Panc1 (cell line): Measurements from ENCODE around the gene ANO4. TPM values are rescaled to one million over a fixed set of nuclear protein-coding genes. Genes with fewer than 3 reads are reported as not detected.

Experiments
- ATAC-seq: fragments of 200-7000 bp; cut with Tn5 transposase; 2 replicates; pipeline ENCODE4 v1.9.1; 2020; ENCODE audit warnings: mild to moderate bottlenecking, moderate library complexity
- BruUV-seq: library from RNA; stranded (reverse); fragments of 400-500 nt; replicated peaks from 2 replicates; lab custom pipeline; 2021; lab: Mats Ljungman, UMichigan
- CTCF ChIA-PET: fragments of 300-600 bp; sonication (Branson Sonifier 250); formaldehyde crosslinking; loops from one replicate; lab custom pipeline; 2022; ENCODE audit warnings: antibody characterized with exemption; lab: Charles Lee
- POLR2A ChIA-PET: fragments of 300-600 bp; sonication (Branson Sonifier 250); formaldehyde crosslinking; loops from one replicate; lab custom pipeline; 2022; ENCODE audit warnings: antibody characterized with exemption; lab: Charles Lee
- DNase-seq: peaks from one replicate; pipeline ENCODE4 v3.0.0-alpha.2; 2010; ENCODE audit warnings: low read depth, low spot score
- H3K27ac ChIP-seq: 2 replicates; pipeline ENCODE4 v1.5.1; 2011; ENCODE audit warnings: mild to moderate bottlenecking, low read length, inconsistent platforms
- H3K27me3 ChIP-seq: fragments of 200-500 bp; sonication (Bioruptor generic); 2 replicates; pipeline ENCODE4 v1.6.0; 2014; ENCODE audit warnings: low read length, inconsistent platforms; ENCODE audit not compliant: control insufficient read depth, insufficient read depth
- H3K36me3 ChIP-seq: fragments of 200-500 bp; sonication (Bioruptor generic); 2 replicates; pipeline ENCODE4 v1.5.1; 2014; ENCODE audit warnings: inconsistent platforms, mild to moderate bottlenecking, low read length, moderate library complexity; ENCODE audit not compliant: control insufficient read depth, insufficient read depth
- H3K4me1 ChIP-seq: 2 replicates; pipeline ENCODE4 v1.5.1; 2011; ENCODE audit warnings: inconsistent platforms, mild to moderate bottlenecking, low read length, moderate library complexity; ENCODE audit not compliant: control insufficient read depth, insufficient read depth
- H3K4me3 ChIP-seq, 2 experiments: 2 replicates each; pipeline ENCODE4 v1.5.1; 2011 to 2012; ENCODE audit warnings: low read depth in 2 of 2, low read length in 2 of 2, mild to moderate bottlenecking in 2 of 2, inconsistent platforms in 1 of 2, moderate library complexity in 1 of 2
- H3K9me3 ChIP-seq: fragments of 200-500 bp; sonication (Bioruptor generic); 2 replicates; pipeline ENCODE4 v1.5.1; 2014; ENCODE audit warnings: low read depth, mild to moderate bottlenecking, inconsistent platforms, low read length, moderate library complexity; ENCODE audit not compliant: control insufficient read depth, insufficient read depth
- POLR2AphosphoS5 ChIP-seq: IDR thresholded peaks from 2 replicates; pipeline ENCODE4 v1.6.1; 2012; ENCODE audit warnings: mild to moderate bottlenecking, low read depth, low read length, moderate library complexity
- REST ChIP-seq, 2 experiments: IDR thresholded peaks; 2 replicates each; pipeline ENCODE4 v1.6.1; 2011 to 2012; ENCODE audit warnings: low read depth in 2 of 2, control low read depth in 1 of 2, low read length in 1 of 2, mild to moderate bottlenecking in 1 of 2, moderate library complexity in 1 of 2; ENCODE audit not compliant: insufficient read depth in 1 of 2
- SIN3A ChIP-seq: IDR thresholded peaks from 2 replicates; pipeline ENCODE4 v1.6.1; 2012; ENCODE audit warnings: low read depth, mild to moderate bottlenecking, low read length, moderate library complexity, borderline replicate concordance; ENCODE audit not compliant: insufficient read depth
- TCF7L2 ChIP-seq: IDR thresholded peaks from 2 replicates; pipeline ENCODE4 v1.6.1; 2011; ENCODE audit warnings: mild to moderate bottlenecking, low read depth, low read length, inconsistent platforms
- in situ Hi-C: cut with HindIII; loops from 2 replicates; pipeline ENCODE4 v1.10.0; 2016; ENCODE audit warnings: low sequenced_read_pairs, low pct_unique_long_range_greater_than_20kb
- intact Hi-C: fragments of 100-400 bp; cut with micrococcal nuclease; formaldehyde crosslinking; loops from one replicate; pipeline ENCODE4 v1.10.0; 2022; ENCODE audit not compliant: unreplicated experiment
- total RNA-seq: library from RNA; stranded (reverse); gene quantifications from one replicate; pipeline ENCODE4 v1.2.1, GENCODE V29; 2021; ENCODE audit not compliant: unreplicated experiment
- TF ChIP-seq, protein P1 (sequence below): fragments of 450-650 bp; IDR thresholded peaks from 2 replicates; pipeline ENCODE4 v1.5.1; 2017; ENCODE audit warnings: mild to moderate bottlenecking

The ANO4 gene
- total RNA-seq, 1 experiment from 2014 or later: not detected

GRCh38 chr12:101051901-101052550, 257.4 kb downstream of the ANO4 start:
- TF ChIP-seq TCF7L2 (no peak), POLR2AphosphoS5 (no peak), REST (IDR thresholded peaks at IDR 0.05; ENCODE audit: insufficient read depth in 1 of 2, low read depth in 2 of 2, low read length in 1 of 2) (no peak), SIN3A (no peak)
- TF ChIP-seq, protein P1, sequence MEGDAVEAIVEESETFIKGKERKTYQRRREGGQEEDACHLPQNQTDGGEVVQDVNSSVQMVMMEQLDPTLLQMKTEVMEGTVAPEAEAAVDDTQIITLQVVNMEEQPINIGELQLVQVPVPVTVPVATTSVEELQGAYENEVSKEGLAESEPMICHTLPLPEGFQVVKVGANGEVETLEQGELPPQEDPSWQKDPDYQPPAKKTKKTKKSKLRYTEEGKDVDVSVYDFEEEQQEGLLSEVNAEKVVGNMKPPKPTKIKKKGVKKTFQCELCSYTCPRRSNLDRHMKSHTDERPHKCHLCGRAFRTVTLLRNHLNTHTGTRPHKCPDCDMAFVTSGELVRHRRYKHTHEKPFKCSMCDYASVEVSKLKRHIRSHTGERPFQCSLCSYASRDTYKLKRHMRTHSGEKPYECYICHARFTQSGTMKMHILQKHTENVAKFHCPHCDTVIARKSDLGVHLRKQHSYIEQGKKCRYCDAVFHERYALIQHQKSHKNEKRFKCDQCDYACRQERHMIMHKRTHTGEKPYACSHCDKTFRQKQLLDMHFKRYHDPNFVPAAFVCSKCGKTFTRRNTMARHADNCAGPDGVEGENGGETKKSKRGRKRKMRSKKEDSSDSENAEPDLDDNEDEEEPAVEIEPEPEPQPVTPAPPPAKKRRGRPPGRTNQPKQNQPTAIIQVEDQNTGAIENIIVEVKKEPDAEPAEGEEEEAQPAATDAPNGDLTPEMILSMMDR: no peak
- Histone ChIP-seq H3K36me3 (no peaks in the 10 kb centered on the region), H3K27ac (no peak overlapping the region), H3K4me3 (no peak overlapping the region), H3K9me3 (no peaks in the 10 kb centered on the region), H3K27me3 (no peaks in the 10 kb centered on the region), H3K4me1 (no peaks in the 10 kb centered on the region)
- ATAC-seq (no peak), DNase-seq (no peak)
- ChIA-PET POLR2A (no interaction called here), CTCF (interaction anchor here (0.6 kb wide), 1 partner anchor 403 kb away, joined by 3 read pairs; no protein-coding TSS in a partner anchor)
- in situ Hi-C loops: no loop called here
- intact Hi-C loops: no loop called here
- BruUV-seq: no TSS peak

- CTCF ChIA-PET: no interaction called here
- POLR2A ChIA-PET: interaction anchor here (0.5 kb wide), 1 partner anchor 127 kb away, joined by 5 read pairs; no protein-coding TSS in a partner anchor
- H3K27me3 ChIP-seq: no peaks in the 10 kb centered on the region
- BruUV-seq: no TSS peak
- no peaks in the 10 kb centered on the region for H3K4me1 ChIP-seq
- DNase-seq (no peak), ATAC-seq (no peak)
- no peaks in the 10 kb centered on the region for H3K9me3 ChIP-seq
- in situ Hi-C loops: no loop called here
- H3K36me3 ChIP-seq: no peaks in the 10 kb centered on the region
- no peak overlapping the region for H3K4me3 ChIP-seq
- TF ChIP-seq, protein P1: no peak
- TF ChIP-seq TCF7L2: no peak
- TF ChIP-seq SIN3A: no peak
- no peak for TF ChIP-seq POLR2AphosphoS5
- TF ChIP-seq REST (IDR thresholded peaks at IDR 0.05; ENCODE audit: insufficient read depth in 1 of 2, low read depth in 2 of 2, low read length in 1 of 2): no peak
- H3K27ac ChIP-seq: no peak overlapping the region
- intact Hi-C loops: no loop called here
These were observed 258.6 kb downstream of the ANO4 start for GRCh38 chr12:101053203-101053602.
